Astrocyte (in vitro differentiated cells and primary cell): ENCODE results near the gene SDSL. TPM values are rescaled to one million over a fixed set of nuclear protein-coding genes. Genes with fewer than 3 reads are reported as not detected.

Experiments
- DNase-seq: peaks from one replicate; pipeline ENCODE4 v3.0.0-alpha.2; 2010; ENCODE audit warnings: low read depth
- FAIRE-seq: peaks from 2 replicates; lab custom pipeline; 2011; peaks lifted over from hg19 to GRCh38; lab: Jason Lieb, UNC
- H2AFZ ChIP-seq: 2 replicates; pipeline ENCODE4 v1.6.0; 2012; ENCODE audit warnings: low read depth, low read length, inconsistent platforms
- H3K27ac ChIP-seq: 2 replicates; pipeline ENCODE4 v1.5.1; 2011; ENCODE audit warnings: low read depth, low read length, inconsistent platforms
- H3K27me3 ChIP-seq: 2 replicates; pipeline ENCODE4 v1.6.0; 2011; ENCODE audit warnings: low read length, inconsistent platforms; ENCODE audit not compliant: insufficient read depth
- H3K36me3 ChIP-seq: 2 replicates; pipeline ENCODE4 v1.5.1; 2011; ENCODE audit warnings: low read length, inconsistent platforms; ENCODE audit not compliant: insufficient read depth
- H3K4me1 ChIP-seq: 2 replicates; pipeline ENCODE4 v1.5.1; 2011; ENCODE audit warnings: low read length, inconsistent platforms; ENCODE audit not compliant: insufficient read depth
- H3K4me2 ChIP-seq: 2 replicates; pipeline ENCODE4 v1.6.0; 2012; ENCODE audit warnings: low read length, inconsistent platforms
- H3K4me3 ChIP-seq: 2 replicates; pipeline ENCODE4 v1.5.1; 2011; ENCODE audit warnings: low read depth, mild to moderate bottlenecking, low read length, inconsistent platforms; ENCODE audit not compliant: insufficient read depth
- H3K79me2 ChIP-seq: 2 replicates; pipeline ENCODE4 v1.6.0; 2012; ENCODE audit warnings: mild to moderate bottlenecking, low read length, inconsistent platforms; ENCODE audit not compliant: insufficient read depth
- H3K9ac ChIP-seq: 2 replicates; pipeline ENCODE4 v1.6.0; 2012; ENCODE audit warnings: mild to moderate bottlenecking, low read length, inconsistent platforms
- H3K9me3 ChIP-seq: 2 replicates; pipeline ENCODE4 v1.5.1; 2012; ENCODE audit warnings: low read depth, mild to moderate bottlenecking, low read length, inconsistent platforms; ENCODE audit not compliant: insufficient read depth
- H4K20me1 ChIP-seq: 2 replicates; pipeline ENCODE4 v1.6.0; 2012; ENCODE audit warnings: low read length, inconsistent platforms; ENCODE audit not compliant: insufficient read depth
- H3K27ac Mint-ChIP-seq: one replicate; pipeline ENCODE4 v1.8.0; 2021; ENCODE audit warnings: mild to moderate bottlenecking, mixed read lengths; ENCODE audit not compliant: unreplicated experiment
- H3K27me3 Mint-ChIP-seq: one replicate; pipeline ENCODE4 v1.8.0; 2021; ENCODE audit warnings: low read depth, mixed read lengths; ENCODE audit not compliant: unreplicated experiment
- H3K36me3 Mint-ChIP-seq: one replicate; pipeline ENCODE4 v1.8.0; 2021; ENCODE audit warnings: low read depth, mixed read lengths; ENCODE audit not compliant: unreplicated experiment
- H3K4me1 Mint-ChIP-seq: one replicate; pipeline ENCODE4 v1.8.0; 2021; ENCODE audit warnings: low read depth, mixed read lengths; ENCODE audit not compliant: unreplicated experiment
- H3K4me3 Mint-ChIP-seq: one replicate; pipeline ENCODE4 v1.8.0; 2021; ENCODE audit warnings: mild to moderate bottlenecking, moderate library complexity, mixed read lengths; ENCODE audit not compliant: unreplicated experiment
- H3K9me3 Mint-ChIP-seq: one replicate; pipeline ENCODE4 v1.8.0; 2021; ENCODE audit warnings: mild to moderate bottlenecking, mixed read lengths; ENCODE audit not compliant: unreplicated experiment
- EZH2 ChIP-seq: IDR thresholded peaks from 2 replicates; pipeline ENCODE4 v1.6.1; 2012; ENCODE audit warnings: mild to moderate bottlenecking, low read length, inconsistent platforms; ENCODE audit not compliant: insufficient read depth
- total RNA-seq: library from RNA; stranded (reverse); gene quantifications from 2 replicates; pipeline ENCODE4 v1.2.1, GENCODE V29; 2021
- TF ChIP-seq, protein P1 (sequence below): IDR thresholded peaks from 2 replicates; pipeline ENCODE4 v1.5.1; 2011; ENCODE audit warnings: low read depth, mild to moderate bottlenecking, inconsistent platforms, low read length, moderate library complexity; ENCODE audit not compliant: insufficient read depth

The SDSL gene
- total RNA-seq, 1 donor from 2014 or later, result 9.5 TPM

DNA sequence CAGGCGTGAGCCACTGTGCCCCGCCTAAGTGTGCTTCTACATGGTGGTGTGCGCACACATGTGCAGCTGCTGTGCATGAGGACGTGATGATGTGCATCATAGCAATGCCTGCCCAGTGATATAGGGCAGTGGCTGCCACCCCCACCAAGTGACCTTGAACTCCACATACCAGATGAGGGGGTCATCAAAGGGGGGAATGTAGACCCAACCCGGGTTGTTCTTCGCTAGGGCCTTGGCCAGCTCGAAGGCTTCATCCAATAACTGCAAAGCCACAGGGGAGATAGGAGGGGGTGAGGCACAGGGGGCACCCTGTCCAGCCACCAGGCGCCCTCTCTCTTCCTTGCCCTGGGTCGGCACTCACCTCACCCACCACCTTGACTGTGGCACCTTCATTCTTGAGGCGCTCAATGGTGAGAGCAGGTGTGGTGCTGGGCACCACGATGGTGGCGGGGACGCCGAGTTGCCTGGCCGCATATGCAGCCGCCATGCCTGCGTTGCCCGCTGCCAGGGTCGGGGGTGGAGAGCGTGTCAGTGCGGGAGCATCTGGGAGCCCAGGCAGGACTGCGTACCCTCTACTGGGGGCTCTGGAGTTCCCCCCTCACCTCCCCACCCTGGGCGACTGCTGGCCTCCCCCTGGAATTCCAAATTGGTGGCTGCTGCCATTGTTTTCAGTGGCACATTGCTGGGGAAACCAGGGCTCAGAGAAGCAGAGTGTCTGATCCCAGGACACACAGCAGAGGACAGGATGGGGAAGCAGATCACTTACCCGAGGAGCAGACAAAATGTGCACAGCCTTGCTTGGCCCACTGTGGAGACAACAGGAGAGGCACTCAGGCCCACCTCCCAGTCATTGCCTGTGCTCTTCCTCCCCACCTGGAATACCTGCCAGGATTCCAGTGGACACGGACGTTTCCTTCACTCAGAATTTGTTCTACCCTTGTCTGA, 23.6 kb upstream of the SDSL start:
- no peaks in the 10 kb centered on the region for H4K20me1 ChIP-seq
- no peaks in the 10 kb centered on the region for H3K9me3 Mint-ChIP-seq

DNA sequence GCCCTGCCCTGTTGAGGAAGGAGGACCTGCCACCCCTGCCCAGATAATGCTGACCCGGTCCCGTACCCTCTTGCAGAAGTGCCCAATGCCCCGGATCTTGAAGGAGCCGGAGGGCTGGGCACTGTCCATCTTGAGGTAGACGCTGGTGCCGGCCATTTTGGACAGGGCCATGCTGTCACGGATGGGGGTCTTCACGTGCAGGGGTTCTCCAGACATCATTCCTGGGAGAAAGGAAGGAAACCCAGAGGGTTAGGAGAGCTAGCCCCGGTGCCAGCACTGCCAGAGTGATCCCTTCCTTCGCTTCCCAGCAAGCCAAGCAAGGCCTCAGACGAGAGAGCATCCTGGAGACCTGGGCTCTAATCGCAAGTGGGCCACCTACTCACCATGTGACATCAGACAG, 22.7 kb upstream of the SDSL start:
- H3K9me3 Mint-ChIP-seq, result no peaks in the 10 kb centered on the region
- no peak overlapping the region for H2AFZ ChIP-seq
- H3K27ac Mint-ChIP-seq, result no peak overlapping the region
- no peaks in the 10 kb centered on the region for H3K4me1 Mint-ChIP-seq
- no peak overlapping the region for H3K4me3 Mint-ChIP-seq
- TF ChIP-seq, protein P1, sequence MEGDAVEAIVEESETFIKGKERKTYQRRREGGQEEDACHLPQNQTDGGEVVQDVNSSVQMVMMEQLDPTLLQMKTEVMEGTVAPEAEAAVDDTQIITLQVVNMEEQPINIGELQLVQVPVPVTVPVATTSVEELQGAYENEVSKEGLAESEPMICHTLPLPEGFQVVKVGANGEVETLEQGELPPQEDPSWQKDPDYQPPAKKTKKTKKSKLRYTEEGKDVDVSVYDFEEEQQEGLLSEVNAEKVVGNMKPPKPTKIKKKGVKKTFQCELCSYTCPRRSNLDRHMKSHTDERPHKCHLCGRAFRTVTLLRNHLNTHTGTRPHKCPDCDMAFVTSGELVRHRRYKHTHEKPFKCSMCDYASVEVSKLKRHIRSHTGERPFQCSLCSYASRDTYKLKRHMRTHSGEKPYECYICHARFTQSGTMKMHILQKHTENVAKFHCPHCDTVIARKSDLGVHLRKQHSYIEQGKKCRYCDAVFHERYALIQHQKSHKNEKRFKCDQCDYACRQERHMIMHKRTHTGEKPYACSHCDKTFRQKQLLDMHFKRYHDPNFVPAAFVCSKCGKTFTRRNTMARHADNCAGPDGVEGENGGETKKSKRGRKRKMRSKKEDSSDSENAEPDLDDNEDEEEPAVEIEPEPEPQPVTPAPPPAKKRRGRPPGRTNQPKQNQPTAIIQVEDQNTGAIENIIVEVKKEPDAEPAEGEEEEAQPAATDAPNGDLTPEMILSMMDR, result no peak
- no peak for TF ChIP-seq EZH2
- H3K36me3 Mint-ChIP-seq, result no peaks in the 10 kb centered on the region
- H3K9ac ChIP-seq, result no peak overlapping the region
- H3K4me1 ChIP-seq, result no peaks in the 10 kb centered on the region
- H3K27me3 ChIP-seq, result peaks cover 4% of the 10 kb centered on the region
- H3K79me2 ChIP-seq, result no peaks in the 10 kb centered on the region
- H3K4me3 ChIP-seq, result no peak overlapping the region
- H4K20me1 ChIP-seq, result no peaks in the 10 kb centered on the region
- peaks cover 21% of the 10 kb centered on the region for H3K27me3 Mint-ChIP-seq
- no peaks in the 10 kb centered on the region for H3K36me3 ChIP-seq
- no peak overlapping the region for H3K4me2 ChIP-seq
- no peaks in the 10 kb centered on the region for H3K9me3 ChIP-seq
- no peak for DNase-seq
- FAIRE-seq, result no peak
- no peak overlapping the region for H3K27ac ChIP-seq

More for the DNA sequence above, 23.6 kb upstream of the SDSL start:
- Histone ChIP-seq H3K79me2 (no peaks in the 10 kb centered on the region), H3K4me2 (no peak overlapping the region), H3K27me3 (peaks cover 4% of the 10 kb centered on the region), H2AFZ (no peak overlapping the region), H3K4me1 (no peaks in the 10 kb centered on the region), H3K36me3 (no peaks in the 10 kb centered on the region), H3K27ac (no peak overlapping the region), H3K4me3 (no peak overlapping the region), H3K9me3 (no peaks in the 10 kb centered on the region), H3K9ac (no peak overlapping the region)
- FAIRE-seq (no peak), DNase-seq (no peak)
- H3K4me3 Mint-ChIP-seq, result no peak overlapping the region
- H3K4me1 Mint-ChIP-seq, result no peaks in the 10 kb centered on the region
- TF ChIP-seq, protein P1, result no peak
- TF ChIP-seq EZH2, result no peak
- no peaks in the 10 kb centered on the region for H3K36me3 Mint-ChIP-seq
- peaks cover 20% of the 10 kb centered on the region for H3K27me3 Mint-ChIP-seq
- no peak overlapping the region for H3K27ac Mint-ChIP-seq

DNA sequence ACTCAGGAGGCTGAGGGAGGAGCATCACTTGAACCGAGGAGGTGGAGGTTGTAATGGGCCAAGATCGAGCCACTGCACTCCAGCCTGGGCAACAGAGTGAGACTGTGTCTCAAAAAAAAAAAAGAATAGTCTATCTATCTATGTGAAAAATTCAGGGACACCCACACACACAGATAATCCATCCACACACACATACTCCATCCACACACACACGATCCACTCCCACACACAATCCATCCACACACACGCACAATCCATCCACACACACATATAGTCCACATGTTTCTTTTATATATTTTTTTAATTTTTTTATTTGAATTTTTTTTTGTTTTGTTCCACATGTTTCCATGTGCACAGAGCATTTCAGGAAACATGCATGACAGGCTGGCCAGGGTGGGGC, 21.8 kb upstream of the SDSL start:
- no peaks in the 10 kb centered on the region for H3K9me3 Mint-ChIP-seq
- H2AFZ ChIP-seq, result no peak overlapping the region
- no peak for FAIRE-seq

More for the DNA sequence above, 21.8 kb upstream of the SDSL start:
- H3K4me2 ChIP-seq, result no peak overlapping the region
- H3K79me2 ChIP-seq, result no peaks in the 10 kb centered on the region
- peaks cover 4% of the 10 kb centered on the region for H3K27me3 ChIP-seq
- no peak overlapping the region for H3K4me3 ChIP-seq
- TF ChIP-seq EZH2, result no peak
- TF ChIP-seq, protein P1, result no peak
- no peak overlapping the region for H3K4me3 Mint-ChIP-seq
- no peaks in the 10 kb centered on the region for H4K20me1 ChIP-seq
- H3K4me1 Mint-ChIP-seq, result no peaks in the 10 kb centered on the region
- H3K4me1 ChIP-seq, result no peaks in the 10 kb centered on the region
- no peak overlapping the region for H3K27ac Mint-ChIP-seq
- no peak overlapping the region for H3K9ac ChIP-seq
- H3K36me3 ChIP-seq, result no peaks in the 10 kb centered on the region
- H3K9me3 ChIP-seq, result no peaks in the 10 kb centered on the region
- no peak overlapping the region for H3K27ac ChIP-seq
- no peak for DNase-seq
- peaks cover 21% of the 10 kb centered on the region for H3K27me3 Mint-ChIP-seq
- H3K36me3 Mint-ChIP-seq, result no peaks in the 10 kb centered on the region
